ENCODE results near the gene NME7.
A peak's percentile ranks its signal among the peaks of the same experiment; 100 is the strongest.
"Not testable (repeated sequence)": the region's sequence is repeated elsewhere in the genome, so short reads cannot be mapped to it uniquely, and the experiment has no call there.

The NME7 gene

GRCh38 chr1:169340882-169341281 lies 26.7 kb downstream of the NME7 start:
- DNase-seq = no peak

GRCh38 chr1:169339773-169340172 lies 27.8 kb downstream of the NME7 start:
- DNase-seq = peak; percentile 57

- DNase-seq = peak; percentile 97
These were observed 29.0 kb downstream of the NME7 start for GRCh38 chr1:169338617-169339016.

GRCh38 chr1:169336947-169337715 lies 30.5 kb downstream of the NME7 start:
- DNase-seq = not testable (repeated sequence)

- not testable (repeated sequence) for DNase-seq
These were observed 32.9 kb downstream of the NME7 start for GRCh38 chr1:169334727-169335126.

GRCh38 chr1:169330927-169331326 lies 36.7 kb downstream of the NME7 start:
- no peak for DNase-seq

GRCh38 chr1:169329383-169329782 lies 38.2 kb downstream of the NME7 start:
- DNase-seq = no peak

GRCh38 chr1:169327875-169328274 lies 39.7 kb downstream of the NME7 start:
- DNase-seq = peak; percentile 78

- DNase-seq = peak; percentile 83
These were observed 40.7 kb downstream of the NME7 start for GRCh38 chr1:169326956-169327268.

- DNase-seq = peak; percentile 77
These were observed 41.2 kb downstream of the NME7 start for GRCh38 chr1:169326261-169326955.

- peak; percentile 56 for DNase-seq
These were observed 42.5 kb downstream of the NME7 start for GRCh38 chr1:169325117-169325516.

GRCh38 chr1:169322138-169322537 lies 45.5 kb downstream of the NME7 start:
- no peak for DNase-seq

GRCh38 chr1:169321539-169321938 lies 46.1 kb downstream of the NME7 start:
- DNase-seq = peak; percentile 82

GRCh38 chr1:169318536-169319244 lies 48.9 kb downstream of the NME7 start:
- no peak for DNase-seq

- no peak for DNase-seq
These were observed 51.0 kb downstream of the NME7 start for GRCh38 chr1:169316556-169316955.

GRCh38 chr1:169312084-169312954 lies 55.3 kb downstream of the NME7 start:
- peak; percentile 98 for DNase-seq

- DNase-seq = peak; percentile 99
These were observed 58.1 kb downstream of the NME7 start for GRCh38 chr1:169309178-169310166.

GRCh38 chr1:169308313-169309039 lies 59.1 kb downstream of the NME7 start:
- DNase-seq = peak; percentile 59

GRCh38 chr1:169307176-169307575 lies 60.4 kb downstream of the NME7 start:
- DNase-seq = no peak

GRCh38 chr1:169305948-169306347 lies 61.6 kb downstream of the NME7 start:
- DNase-seq = no peak

- DNase-seq = no peak
These were observed 62.2 kb downstream of the NME7 start for GRCh38 chr1:169305356-169305755.

Data from OCI-M1 (cell line).